Measurements from ENCODE around the gene IGF2.

The IGF2 gene

GRCh38 chr11:2114430-2115241 is 24.6 kb downstream of the IGF2 start:
- H2AK5ac ChIP-seq (ENCODE audit: low read length), result no peak overlapping the region
- no CpG with 5 or more reads among the region's 32 CpGs for WGBS (ENCODE audit: extremely low coverage, insufficient coverage, insufficient read length)
- no peak for DNase-seq
- no peak overlapping the region for H2BK120ac ChIP-seq (ENCODE audit: insufficient read depth, low read length, poor library complexity)
- H3K27me3 ChIP-seq (ENCODE audit: insufficient read depth, low read length), result peaks cover 2% of the 10 kb centered on the region
- no peak overlapping the region for H2AFZ ChIP-seq (ENCODE audit: insufficient read depth, low read length, poor library complexity)
- no peak overlapping the region for H4K91ac ChIP-seq (ENCODE audit: low read depth, low read length)
- no peaks in the 10 kb centered on the region for H3K79me1 ChIP-seq (ENCODE audit: low read length)
- no peaks in the 10 kb centered on the region for H3K36me3 ChIP-seq (ENCODE audit: control insufficient read depth in 1 of 2, insufficient read depth in 2 of 2, low read length in 2 of 2)
- no peak overlapping the region for H4K12ac ChIP-seq (ENCODE audit: low read depth, low read length)
- no peak overlapping the region for H3K4me3 ChIP-seq (ENCODE audit: low read depth, low read length)
- no peak overlapping the region for H3K18ac ChIP-seq (ENCODE audit: low read length)
- no peak overlapping the region for H3K4me2 ChIP-seq (ENCODE audit: low read length)
- H3K14ac ChIP-seq (ENCODE audit: low read length), result no peak overlapping the region
- H3K9me3 ChIP-seq (ENCODE audit: insufficient read depth, low read depth, low read length), result peaks cover 16% of the 10 kb centered on the region
- H3K79me2 ChIP-seq (ENCODE audit: control insufficient read depth, insufficient read depth, low read length, poor library complexity), result no peaks in the 10 kb centered on the region
- no peak overlapping the region for H3K23ac ChIP-seq (ENCODE audit: low read length)
- H2BK12ac ChIP-seq (ENCODE audit: low read length), result no peak overlapping the region
- no peaks in the 10 kb centered on the region for H3K4me1 ChIP-seq (ENCODE audit: control insufficient read depth in 1 of 2, insufficient read depth in 2 of 2, low read length in 2 of 2)
- no peak overlapping the region for H3K4ac ChIP-seq (ENCODE audit: low read depth, low read length)
- no peak overlapping the region for H3K27ac ChIP-seq (ENCODE audit: low read depth, low read length)
- no peak overlapping the region for H4K8ac ChIP-seq (ENCODE audit: low read depth, low read length)
- no peak overlapping the region for H2BK5ac ChIP-seq (ENCODE audit: low read depth, low read length, poor library complexity)
- H3K9ac ChIP-seq (ENCODE audit: low read length), result peak overlapping the region; percentile 55

- Histone ChIP-seq H4K12ac (ENCODE audit: low read depth, low read length) (no peak overlapping the region), H3K79me1 (ENCODE audit: low read length) (no peaks in the 10 kb centered on the region), H2BK120ac (ENCODE audit: insufficient read depth, low read length, poor library complexity) (no peak overlapping the region), H3K27me3 (ENCODE audit: insufficient read depth, low read length) (peaks cover 2% of the 10 kb centered on the region), H3K18ac (ENCODE audit: low read length) (no peak overlapping the region), H3K14ac (ENCODE audit: low read length) (no peak overlapping the region), H3K79me2 (ENCODE audit: control insufficient read depth, insufficient read depth, low read length, poor library complexity) (no peaks in the 10 kb centered on the region), H2BK5ac (ENCODE audit: low read depth, low read length, poor library complexity) (no peak overlapping the region), H3K4ac (ENCODE audit: low read depth, low read length) (no peak overlapping the region), H3K4me2 (ENCODE audit: low read length) (no peak overlapping the region), H3K9ac (ENCODE audit: low read length) (no peak overlapping the region), H3K4me3 (ENCODE audit: low read depth, low read length) (no peak overlapping the region), H3K9me3 (ENCODE audit: insufficient read depth, low read depth, low read length) (peaks cover 18% of the 10 kb centered on the region), H4K8ac (ENCODE audit: low read depth, low read length) (no peak overlapping the region), H2AK5ac (ENCODE audit: low read length) (no peak overlapping the region), H4K91ac (ENCODE audit: low read depth, low read length) (no peak overlapping the region), H3K36me3 (ENCODE audit: control insufficient read depth in 1 of 2, insufficient read depth in 2 of 2, low read length in 2 of 2) (no peaks in the 10 kb centered on the region), H2BK12ac (ENCODE audit: low read length) (no peak overlapping the region), H2AFZ (ENCODE audit: insufficient read depth, low read length, poor library complexity) (no peak overlapping the region), H3K27ac (ENCODE audit: low read depth, low read length) (no peak overlapping the region), H3K23ac (ENCODE audit: low read length) (no peak overlapping the region), H3K4me1 (ENCODE audit: control insufficient read depth in 1 of 2, insufficient read depth in 2 of 2, low read length in 2 of 2) (no peaks in the 10 kb centered on the region)
- no peak for DNase-seq
- no CpG with 5 or more reads among the region's 11 CpGs for WGBS (ENCODE audit: extremely low coverage, insufficient coverage, insufficient read length)
Observed at GRCh38 chr11:2113776-2114175, 25.4 kb downstream of the IGF2 start.

- no peak overlapping the region for H3K27ac ChIP-seq (ENCODE audit: low read depth, low read length)
- WGBS (ENCODE audit: extremely low coverage, insufficient coverage, insufficient read length), result no CpG with 5 or more reads among the region's 12 CpGs
- H2BK5ac ChIP-seq (ENCODE audit: low read depth, low read length, poor library complexity), result no peak overlapping the region
- H2AFZ ChIP-seq (ENCODE audit: insufficient read depth, low read length, poor library complexity), result no peak overlapping the region
- no peak overlapping the region for H3K9ac ChIP-seq (ENCODE audit: low read length)
- peak; percentile 30 to 76 for DNase-seq
- no peaks in the 10 kb centered on the region for H3K79me1 ChIP-seq (ENCODE audit: low read length)
- no peak overlapping the region for H3K18ac ChIP-seq (ENCODE audit: low read length)
- no peaks in the 10 kb centered on the region for H3K79me2 ChIP-seq (ENCODE audit: control insufficient read depth, insufficient read depth, low read length, poor library complexity)
- no peak overlapping the region for H4K8ac ChIP-seq (ENCODE audit: low read depth, low read length)
- no peaks in the 10 kb centered on the region for H3K36me3 ChIP-seq (ENCODE audit: control insufficient read depth in 1 of 2, insufficient read depth in 2 of 2, low read length in 2 of 2)
- no peaks in the 10 kb centered on the region for H3K4me1 ChIP-seq (ENCODE audit: control insufficient read depth in 1 of 2, insufficient read depth in 2 of 2, low read length in 2 of 2)
- peaks cover 10% of the 10 kb centered on the region for H3K9me3 ChIP-seq (ENCODE audit: insufficient read depth, low read depth, low read length)
- no peaks in the 10 kb centered on the region for H3K27me3 ChIP-seq (ENCODE audit: insufficient read depth, low read length)
- no peak overlapping the region for H3K4me2 ChIP-seq (ENCODE audit: low read length)
- H3K23ac ChIP-seq (ENCODE audit: low read length), result no peak overlapping the region
- no peak overlapping the region for H3K4ac ChIP-seq (ENCODE audit: low read depth, low read length)
- H2BK120ac ChIP-seq (ENCODE audit: insufficient read depth, low read length, poor library complexity), result no peak overlapping the region
- no peak overlapping the region for H2AK5ac ChIP-seq (ENCODE audit: low read length)
- no peak overlapping the region for H4K91ac ChIP-seq (ENCODE audit: low read depth, low read length)
- H2BK12ac ChIP-seq (ENCODE audit: low read length), result no peak overlapping the region
- no peak overlapping the region for H3K4me3 ChIP-seq (ENCODE audit: low read depth, low read length)
- H3K14ac ChIP-seq (ENCODE audit: low read length), result no peak overlapping the region
- no peak overlapping the region for H4K12ac ChIP-seq (ENCODE audit: low read depth, low read length)
Observed at GRCh38 chr11:2110521-2110920, 28.7 kb downstream of the IGF2 start.

GRCh38 chr11:2109541-2110019 is 29.6 kb downstream of the IGF2 start:
- Histone ChIP-seq H3K36me3 (ENCODE audit: control insufficient read depth in 1 of 2, insufficient read depth in 2 of 2, low read length in 2 of 2) (no peaks in the 10 kb centered on the region), H3K79me2 (ENCODE audit: control insufficient read depth, insufficient read depth, low read length, poor library complexity) (no peaks in the 10 kb centered on the region), H3K27me3 (ENCODE audit: insufficient read depth, low read length) (no peaks in the 10 kb centered on the region), H4K91ac (ENCODE audit: low read depth, low read length) (no peak overlapping the region), H3K79me1 (ENCODE audit: low read length) (no peaks in the 10 kb centered on the region), H3K4me2 (ENCODE audit: low read length) (no peak overlapping the region), H2AK5ac (ENCODE audit: low read length) (no peak overlapping the region), H3K23ac (ENCODE audit: low read length) (no peak overlapping the region), H3K4me3 (ENCODE audit: low read depth, low read length) (no peak overlapping the region), H3K27ac (ENCODE audit: low read depth, low read length) (no peak overlapping the region), H2BK120ac (ENCODE audit: insufficient read depth, low read length, poor library complexity) (no peak overlapping the region), H3K4ac (ENCODE audit: low read depth, low read length) (no peak overlapping the region), H4K12ac (ENCODE audit: low read depth, low read length) (no peak overlapping the region), H2AFZ (ENCODE audit: insufficient read depth, low read length, poor library complexity) (no peak overlapping the region), H2BK5ac (ENCODE audit: low read depth, low read length, poor library complexity) (no peak overlapping the region), H3K9ac (ENCODE audit: low read length) (no peak overlapping the region), H3K4me1 (ENCODE audit: control insufficient read depth in 1 of 2, insufficient read depth in 2 of 2, low read length in 2 of 2) (no peaks in the 10 kb centered on the region), H3K18ac (ENCODE audit: low read length) (no peak overlapping the region), H3K9me3 (ENCODE audit: insufficient read depth, low read depth, low read length) (peaks cover 2% of the 10 kb centered on the region), H4K8ac (ENCODE audit: low read depth, low read length) (no peak overlapping the region), H3K14ac (ENCODE audit: low read length) (no peak overlapping the region), H2BK12ac (ENCODE audit: low read length) (no peak overlapping the region)
- DNase-seq, result peak; percentile 56 to 74
- WGBS (ENCODE audit: extremely low coverage, insufficient coverage, insufficient read length), result no CpG with 5 or more reads among the region's 14 CpGs

All from trophoblast cell (in vitro differentiated cells and primary cell).